HG02588 (cell line): ENCODE data around the gene CCDC93.
A peak's percentile ranks its signal among the peaks of the same experiment; 100 is the strongest.
"Not testable (repeated sequence)": the region's sequence is repeated elsewhere in the genome, so short reads cannot be mapped to it uniquely, and the experiment has no call there.

Source experiments
- ATAC-seq: cut with Tn5 transposase; IDR thresholded peaks from one replicate; pipeline ENCODE4 v1.9.1; 2021; ENCODE audit warnings: mild to moderate bottlenecking, moderate library complexity; ENCODE audit not compliant: unreplicated experiment

The CCDC93 gene

DNA sequence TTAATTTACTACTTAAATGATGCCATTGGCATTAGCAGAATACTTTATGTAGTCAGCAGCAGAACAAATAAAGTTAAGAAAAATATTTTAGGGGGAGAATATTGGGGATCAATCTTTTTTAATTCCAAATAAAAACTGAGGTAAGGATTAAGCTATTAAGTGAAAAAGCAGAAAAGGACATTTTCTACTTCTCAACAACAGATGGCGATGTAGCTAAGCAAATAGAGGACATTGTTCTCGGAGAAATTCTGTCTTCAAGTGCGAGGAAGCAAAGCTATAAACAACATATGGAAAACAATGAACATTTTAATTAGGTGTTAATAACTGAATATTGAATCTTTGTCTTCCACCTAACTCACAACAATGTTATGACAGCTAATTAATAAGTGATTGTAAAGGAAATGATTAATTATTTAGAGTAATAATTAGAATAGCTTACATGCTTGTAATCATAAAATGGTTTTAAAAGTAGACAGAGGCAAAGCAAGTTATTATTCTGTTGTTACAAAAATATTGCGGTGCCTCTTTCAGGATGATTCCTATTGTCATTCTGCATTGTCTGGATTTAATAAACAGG, 32.9 kb upstream of the CCDC93 start:
- no peak for ATAC-seq

DNA sequence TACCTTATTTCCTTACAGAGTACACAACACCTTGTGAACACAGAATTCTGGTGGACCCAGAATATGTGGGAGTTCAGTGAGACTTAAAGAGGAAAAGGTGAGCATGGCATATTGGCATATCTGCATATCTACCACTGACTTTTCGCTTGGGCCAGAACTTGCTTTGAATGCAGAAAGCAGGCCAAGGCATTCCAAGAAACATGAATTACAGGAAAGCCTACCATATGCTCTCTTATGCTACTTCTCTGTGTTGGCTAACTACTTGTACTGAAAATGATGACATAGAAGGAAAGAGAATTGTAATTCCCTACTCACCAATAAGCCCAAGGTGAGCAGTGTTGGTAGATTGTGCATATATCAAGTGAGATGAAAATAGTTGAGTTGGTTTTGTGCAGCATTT, 31.4 kb upstream of the CCDC93 start:
- ATAC-seq: no peak

DNA sequence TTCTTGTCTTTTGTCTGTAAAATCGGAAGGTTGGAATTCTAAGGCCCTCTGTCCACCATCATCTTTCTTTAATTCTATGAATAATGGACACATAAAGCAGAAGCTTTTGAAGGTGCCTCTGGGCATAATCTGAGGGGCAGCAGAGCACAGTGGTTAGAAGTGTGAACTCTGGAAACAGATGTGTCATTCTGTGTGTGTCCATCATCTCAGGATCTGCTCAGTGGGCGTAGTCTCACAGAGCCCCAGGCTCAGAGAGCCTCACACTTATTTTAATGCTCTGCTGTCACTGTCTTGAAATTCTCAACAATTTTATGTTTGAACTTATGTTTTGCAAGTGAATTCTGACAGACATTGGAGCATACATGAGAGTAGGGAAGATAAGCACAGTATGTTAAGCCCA, 31.0 kb upstream of the CCDC93 start:
- no peak for ATAC-seq

DNA sequence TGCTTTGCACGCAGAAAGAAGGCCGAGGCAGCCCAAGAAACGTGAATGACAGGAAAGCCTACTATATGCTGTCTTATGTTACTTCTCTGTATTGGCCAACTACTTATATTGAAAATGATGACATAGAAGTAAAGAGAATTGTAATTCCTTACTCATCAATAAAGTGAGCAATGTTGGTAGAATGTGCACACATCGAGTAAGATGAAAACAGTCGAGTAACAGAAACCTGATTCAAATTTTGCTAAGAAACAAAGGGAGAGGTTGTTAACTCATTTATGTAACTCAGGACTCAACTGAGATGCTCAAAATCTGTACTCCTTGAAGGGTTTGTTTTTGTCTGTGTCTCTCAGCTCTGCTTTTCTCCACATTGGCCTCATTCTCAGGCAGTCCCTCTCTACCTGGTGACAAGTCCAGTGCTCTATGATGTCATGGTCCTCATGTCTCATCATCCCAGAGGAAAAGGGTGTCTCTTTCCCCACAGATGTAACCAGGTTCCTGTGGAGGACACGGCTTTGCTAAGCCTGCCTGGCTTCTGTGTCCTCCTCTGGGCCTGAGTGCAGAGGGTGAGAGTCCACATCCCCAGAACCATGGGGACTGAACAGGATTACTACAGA, 30.3 kb upstream of the CCDC93 start:
- no peak for ATAC-seq

DNA sequence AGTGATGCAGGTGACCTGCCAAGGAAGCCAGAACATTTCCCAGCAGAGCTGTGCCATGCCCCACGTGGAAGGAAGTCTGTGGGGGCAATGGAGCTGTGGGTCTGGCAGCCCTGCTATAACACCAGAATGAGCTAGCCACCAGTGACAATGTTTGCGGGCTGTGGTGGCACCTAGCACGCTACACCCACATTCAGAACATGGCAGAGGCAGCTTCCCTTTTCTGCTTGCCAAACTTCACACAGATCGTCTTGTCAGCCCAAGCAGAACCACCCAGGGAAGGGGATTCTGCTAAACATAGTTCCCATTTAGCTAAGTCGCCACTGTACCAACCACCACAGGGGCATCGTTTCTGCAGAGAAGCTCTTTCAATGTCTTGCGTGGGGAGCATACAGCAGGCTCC, 27.0 kb upstream of the CCDC93 start:
- ATAC-seq: no peak

DNA sequence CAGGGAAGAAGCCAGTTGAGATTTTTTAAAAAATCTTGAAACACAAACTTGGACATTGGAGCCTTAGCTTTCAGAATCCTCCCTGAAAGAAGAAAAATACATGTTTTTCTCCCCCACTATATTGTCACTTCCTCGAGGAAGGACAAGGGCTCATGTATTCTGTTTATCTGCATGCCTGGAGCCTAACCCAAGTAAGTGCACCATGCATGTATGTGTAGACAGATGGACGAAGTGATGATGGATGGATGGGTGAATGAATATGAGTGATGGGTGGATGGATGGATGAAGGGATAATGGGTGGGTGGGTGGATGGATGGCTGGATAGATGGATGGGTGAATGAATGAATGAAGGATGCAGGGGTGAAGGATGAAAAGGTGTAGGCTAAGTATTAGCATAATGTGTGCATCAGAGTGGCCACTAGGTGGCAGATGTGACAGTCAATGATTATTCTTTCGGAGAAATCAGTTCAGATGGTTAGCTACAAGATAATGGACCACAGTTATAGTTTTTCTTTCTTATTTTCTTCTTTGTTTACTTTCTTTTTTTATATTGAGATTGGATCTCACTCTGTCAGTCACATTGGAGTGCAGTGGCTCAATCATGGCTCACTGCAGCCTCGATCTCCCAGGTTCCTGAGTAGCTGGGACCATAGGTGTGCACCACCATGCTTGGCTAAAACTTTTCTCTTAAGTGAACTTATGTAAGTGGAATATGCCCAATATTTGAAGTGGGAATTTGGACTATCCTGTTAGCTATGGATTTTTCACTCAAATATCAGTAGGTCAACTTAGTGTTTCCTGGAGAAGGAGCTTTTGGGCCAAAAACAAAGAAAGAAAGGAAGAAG, 18.5 kb upstream of the CCDC93 start:
- ATAC-seq: peak; percentile 89

DNA sequence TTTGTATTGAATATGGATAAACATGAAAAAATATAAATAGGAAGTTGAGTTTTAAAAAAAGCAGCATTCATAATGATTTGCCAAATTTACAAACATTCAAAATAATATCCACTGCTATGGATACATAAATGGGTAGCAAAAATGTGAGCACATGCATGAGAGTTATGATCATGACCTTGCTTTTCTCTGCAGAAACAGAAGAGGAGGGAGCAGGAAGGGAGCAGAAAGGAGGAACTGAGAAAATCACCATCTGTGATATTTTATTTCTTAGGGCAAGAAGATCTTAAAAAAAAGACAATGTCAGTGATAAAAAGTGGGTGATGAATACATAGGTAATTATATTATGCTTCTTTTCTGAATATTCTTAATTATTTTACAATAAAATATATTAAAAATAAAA, 17.7 kb upstream of the CCDC93 start:
- ATAC-seq: no peak

DNA sequence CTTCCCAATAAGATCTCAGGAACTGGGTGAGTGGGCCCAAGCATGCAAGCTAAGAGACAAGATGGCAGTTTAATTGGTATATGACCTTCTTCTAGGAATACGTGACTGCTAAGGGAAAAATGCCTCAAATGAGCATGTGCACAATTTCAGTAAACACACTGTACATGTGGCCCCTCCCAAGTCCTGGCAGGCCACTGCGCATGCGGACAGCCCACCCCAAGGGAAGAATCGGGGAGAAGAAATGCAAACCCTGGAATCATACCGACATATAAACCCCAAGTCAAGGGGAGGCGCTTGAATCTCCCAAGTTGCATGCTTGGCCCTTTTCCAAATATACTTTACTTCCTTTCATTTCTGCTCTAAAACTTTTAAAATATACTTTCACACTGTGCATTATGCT, 15.2 kb upstream of the CCDC93 start:
- no peak for ATAC-seq

DNA sequence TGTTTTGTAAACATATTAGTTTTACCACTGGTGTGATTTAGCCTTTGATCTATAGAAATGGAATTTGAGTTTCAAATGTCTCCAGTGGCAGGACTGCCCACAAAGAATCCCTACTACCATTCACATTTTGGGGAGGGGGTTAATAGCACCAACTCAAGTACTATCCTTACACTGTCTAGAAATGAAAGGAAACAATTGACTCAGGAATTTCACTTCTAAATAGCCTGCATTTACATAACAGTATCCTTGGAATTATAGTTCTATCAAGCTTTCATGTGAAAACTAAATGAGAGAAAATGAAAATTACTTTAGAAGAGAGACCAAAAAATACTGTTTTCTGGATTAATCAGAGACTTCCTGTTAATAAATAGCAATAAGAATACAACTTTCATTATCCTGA, 7.5 kb upstream of the CCDC93 start:
- no peak for ATAC-seq

DNA sequence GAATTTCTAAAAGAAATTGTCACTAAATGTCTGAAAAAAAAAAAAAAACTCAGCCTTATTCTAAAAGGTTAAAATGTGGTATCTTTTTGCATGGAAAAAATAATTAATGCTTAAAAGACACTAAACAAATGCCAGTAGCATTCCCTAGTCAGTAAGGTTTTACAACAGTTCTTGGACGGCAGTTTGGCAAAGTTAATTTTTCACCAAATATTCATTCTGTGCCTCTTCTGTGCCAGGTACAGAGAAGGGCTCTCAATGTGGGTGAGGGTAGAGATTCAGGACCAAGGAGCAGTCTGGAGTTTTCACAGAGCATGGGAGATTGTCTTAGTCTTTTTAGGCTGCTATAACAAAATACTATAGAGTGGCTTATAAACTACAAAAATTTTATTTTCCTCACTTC, 6.0 kb upstream of the CCDC93 start:
- ATAC-seq: no peak

DNA sequence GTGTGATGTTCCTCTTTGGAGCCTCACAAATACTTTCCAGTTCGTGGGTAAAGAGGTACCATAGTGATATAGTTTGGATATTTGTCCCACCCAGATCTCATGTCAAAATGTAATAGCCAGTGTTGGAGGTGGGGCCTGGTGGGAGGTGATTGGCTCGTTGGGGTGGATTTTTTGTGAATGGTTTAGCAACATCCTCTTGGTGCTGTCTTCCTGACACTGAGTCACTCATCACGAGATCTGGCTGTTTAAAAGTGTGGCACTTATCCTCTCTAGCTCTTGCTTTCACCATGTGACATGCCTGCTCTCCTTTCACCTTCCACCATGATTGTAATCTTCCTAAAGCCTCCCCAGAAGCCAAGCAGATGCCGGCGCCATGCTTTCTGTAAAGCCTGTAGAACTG, 3.0 kb upstream of the CCDC93 start:
- ATAC-seq: no peak

DNA sequence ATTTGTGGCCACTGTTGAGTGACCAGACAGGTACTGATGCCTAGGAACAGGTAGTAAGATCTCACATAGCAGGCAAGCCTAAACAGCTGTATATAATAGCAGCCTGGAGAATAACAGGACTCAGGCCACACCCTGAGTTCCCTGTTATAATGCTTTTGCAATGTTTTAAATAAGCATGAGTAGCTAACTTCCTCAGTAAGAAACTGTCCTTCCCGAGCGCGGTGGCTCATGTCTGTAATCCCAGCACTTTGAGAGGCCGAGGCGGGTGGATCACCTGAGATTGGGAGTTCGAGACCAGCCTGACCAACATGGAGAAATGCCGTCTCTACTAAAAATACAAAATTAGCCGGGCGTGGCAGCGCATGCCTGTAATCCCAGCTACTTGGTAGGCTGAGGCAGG, 1.9 kb upstream of the CCDC93 start:
- not testable (repeated sequence) for ATAC-seq

DNA sequence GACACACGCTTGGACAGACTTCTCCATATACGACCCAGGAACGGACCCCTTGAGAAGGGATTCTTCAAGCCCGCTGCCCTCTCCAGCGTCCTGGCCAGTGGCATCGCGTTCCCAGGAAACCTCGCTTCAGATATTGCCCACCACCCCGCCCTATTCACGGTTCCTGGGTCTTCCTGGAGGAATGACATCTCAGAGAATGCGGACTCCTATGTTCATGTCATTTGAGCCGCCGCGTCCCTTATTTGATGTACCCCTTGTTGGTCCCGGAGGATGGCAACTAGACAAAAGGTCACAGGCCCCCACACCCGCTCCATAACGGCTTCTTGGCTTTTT, 588 bp upstream of the CCDC93 start:
- no peak for ATAC-seq

DNA sequence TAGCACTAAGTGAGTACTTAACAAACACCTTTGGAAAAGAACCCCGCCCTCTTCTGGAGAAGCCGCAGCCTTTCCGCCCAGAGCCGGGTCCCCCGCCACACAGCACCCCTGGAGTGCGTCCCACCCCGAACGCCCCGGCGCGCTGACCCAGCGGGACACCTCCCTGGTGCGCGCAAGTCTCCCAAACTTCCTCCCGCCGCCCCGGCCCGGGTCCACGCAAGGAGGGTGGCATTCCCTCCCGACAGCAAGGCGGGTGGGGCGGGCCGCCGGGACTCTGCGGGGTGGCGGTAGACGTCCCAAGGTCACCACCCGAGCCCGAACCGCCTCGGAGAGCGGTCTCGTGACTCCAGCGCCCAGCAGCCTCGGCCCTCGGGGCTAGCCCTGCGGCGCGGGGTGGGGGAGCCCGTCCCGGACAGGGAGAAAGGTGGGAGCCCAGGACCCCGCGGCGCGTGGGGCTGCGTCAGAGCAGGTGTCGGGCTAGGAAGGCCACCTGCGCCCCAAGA, 598 bp downstream of the CCDC93 start:
- ATAC-seq: peak; percentile 27

DNA sequence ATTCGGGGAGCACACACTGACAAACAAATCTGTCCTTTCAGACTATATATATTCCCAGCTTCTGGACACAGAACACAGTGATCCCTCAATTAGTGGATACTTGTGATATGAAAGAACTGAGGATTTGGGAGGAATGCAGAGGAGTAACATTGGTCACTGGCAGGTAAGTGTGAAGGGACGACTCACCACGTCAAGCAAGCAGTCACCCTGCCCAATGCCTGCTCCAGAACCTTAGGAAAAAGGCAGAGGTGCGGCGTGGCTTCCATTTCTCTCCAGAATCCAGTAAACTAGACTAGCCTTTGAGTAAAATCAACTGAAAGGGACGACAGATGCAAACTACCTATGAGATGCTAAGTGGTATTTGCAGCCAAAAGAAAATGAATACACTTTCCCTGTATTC, 1.1 kb downstream of the CCDC93 start:
- ATAC-seq: no peak

DNA sequence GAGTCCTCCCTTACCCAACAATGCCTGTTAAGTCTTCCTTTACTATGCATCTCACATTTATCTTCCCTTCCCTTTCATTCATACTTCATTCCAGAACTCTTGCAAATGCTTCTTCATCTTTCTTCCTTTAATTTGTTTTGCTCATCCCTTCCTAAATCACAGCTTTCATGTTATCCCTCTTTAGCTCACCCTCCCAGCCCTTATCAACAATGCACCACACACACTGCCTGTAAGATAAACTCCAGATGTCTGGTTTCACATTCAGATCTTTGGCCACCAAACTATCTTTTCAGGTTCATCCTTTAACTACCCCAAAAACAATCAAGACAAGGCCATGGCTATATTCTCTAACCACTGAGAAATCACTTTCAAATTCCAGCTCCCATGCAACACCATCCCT, 3.4 kb downstream of the CCDC93 start:
- no peak for ATAC-seq

DNA sequence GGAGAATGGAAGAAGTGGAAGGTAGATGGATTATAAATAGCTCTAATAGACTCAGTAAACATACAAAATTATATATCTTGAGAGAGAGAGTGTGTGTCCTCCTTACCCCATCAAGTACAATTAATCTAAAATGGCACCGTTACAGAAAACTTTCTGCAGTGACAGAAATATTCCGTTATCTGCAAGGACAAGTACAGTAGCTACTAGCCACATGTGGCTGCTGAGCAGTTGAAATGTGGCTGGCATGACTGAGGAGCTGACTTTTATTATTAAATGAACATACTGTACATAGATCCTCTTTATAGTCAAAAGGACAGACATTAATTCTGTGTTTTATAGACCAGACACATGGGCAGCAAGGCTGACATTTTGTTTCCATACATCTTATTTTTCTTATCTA, 7.0 kb downstream of the CCDC93 start:
- no peak for ATAC-seq

DNA sequence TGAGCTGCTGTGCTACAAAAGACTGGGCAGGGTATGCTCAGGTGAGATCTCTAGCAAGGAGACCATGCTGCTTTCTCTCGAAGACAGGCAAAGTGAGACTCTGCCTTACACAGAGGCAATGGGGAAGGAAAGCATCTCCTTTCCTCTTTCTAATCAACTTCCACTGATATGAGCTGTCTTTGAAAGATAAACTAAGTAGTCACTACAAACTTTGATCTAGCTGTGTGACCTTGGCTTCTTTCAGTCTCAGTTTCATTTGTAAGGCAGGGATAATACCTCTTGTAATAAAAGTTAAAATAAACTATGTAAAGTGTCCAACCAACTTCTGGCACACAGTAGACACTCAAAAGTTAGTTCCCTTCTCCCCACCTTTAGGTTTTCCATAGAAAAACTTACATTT, 7.5 kb downstream of the CCDC93 start:
- no peak for ATAC-seq

DNA sequence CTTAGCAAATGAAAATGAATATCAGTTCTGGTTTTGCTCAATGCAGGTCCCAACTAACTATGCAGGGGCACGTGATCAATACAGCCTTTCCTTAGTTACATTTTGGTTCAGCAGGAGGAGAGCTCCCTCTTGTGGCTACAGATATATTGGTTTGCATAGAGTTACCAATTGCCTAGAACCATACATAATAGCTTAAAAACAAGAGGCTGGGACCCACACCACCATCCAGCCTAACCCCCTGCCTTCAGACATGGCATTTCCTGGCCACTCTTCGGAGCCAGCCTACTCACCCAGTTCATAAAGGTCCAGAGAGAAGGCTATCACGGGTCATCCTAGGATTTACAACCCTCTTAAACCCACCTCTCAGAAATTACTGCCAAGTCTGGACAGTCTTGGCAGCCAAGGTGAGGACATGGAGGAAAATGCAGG, 10.5 kb downstream of the CCDC93 start:
- ATAC-seq: peak; percentile 100

DNA sequence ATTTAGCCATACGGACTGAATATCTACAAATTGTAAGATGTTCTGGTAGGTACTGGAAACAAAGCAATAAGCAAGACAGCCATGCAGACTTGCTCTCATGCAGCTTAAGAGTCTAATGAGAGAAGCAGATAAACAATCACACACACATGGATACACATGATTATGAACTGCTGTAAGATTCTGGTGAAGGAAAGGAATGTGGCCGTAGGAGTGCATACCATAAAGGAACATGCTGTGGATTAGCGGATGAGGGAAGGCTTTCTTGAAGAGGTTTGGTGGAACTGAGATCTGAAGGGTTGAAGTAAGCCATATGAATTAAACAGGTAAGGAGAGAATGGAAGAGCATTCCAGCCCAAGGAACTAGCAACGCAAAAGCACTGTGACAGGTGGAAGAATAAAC, 13.8 kb downstream of the CCDC93 start:
- no peak for ATAC-seq

DNA sequence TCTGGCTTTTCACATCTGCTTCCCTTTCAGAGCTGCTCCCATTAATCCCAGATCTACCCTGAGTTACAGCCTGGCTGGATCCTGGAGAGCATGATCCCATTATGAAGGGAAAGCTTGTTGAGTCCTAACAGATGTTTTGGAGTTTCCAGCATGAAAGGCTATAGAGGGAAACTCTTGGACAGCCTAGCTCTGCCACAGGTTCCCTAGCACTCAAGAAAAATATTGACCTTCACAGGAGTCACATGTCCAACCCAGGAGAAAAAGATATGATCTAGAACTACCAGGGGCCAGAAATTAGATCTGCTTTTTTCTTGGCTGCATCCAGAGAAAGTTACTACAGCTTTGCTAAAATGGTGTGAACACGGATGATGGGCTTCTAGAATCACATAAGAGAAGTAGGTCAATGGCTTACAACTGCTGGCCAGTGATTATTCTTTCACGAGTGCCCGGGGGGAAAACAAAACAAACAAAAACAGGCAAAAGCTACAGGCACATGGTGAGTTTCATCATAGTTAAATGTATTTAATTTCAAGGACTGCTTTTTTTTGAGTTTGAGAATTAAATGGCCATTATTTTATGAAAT, 15.9 kb downstream of the CCDC93 start:
- ATAC-seq: no peak

DNA sequence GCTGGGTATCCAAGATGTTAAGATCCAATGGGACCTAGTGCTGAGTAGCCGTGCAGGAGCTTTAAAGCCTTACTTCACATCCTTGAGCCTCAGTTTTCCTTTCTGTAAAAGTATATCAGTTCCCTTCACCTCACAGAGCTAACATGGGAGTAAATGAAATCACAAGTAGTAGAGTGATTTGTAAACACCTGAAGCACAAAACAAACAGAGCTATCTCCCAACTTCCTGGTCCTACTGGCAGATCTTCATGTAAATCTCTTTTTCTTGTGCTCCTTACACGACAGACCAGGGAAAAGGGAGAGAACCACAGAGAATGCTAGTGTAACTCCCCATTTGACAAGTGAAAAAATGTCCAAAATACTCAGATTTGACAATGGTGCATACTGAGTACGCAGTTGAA, 17.3 kb downstream of the CCDC93 start:
- no peak for ATAC-seq
